ENCODE data around the gene TAF4.
A peak's percentile ranks its signal among the peaks of the same experiment; 100 is the strongest.
"Not testable (repeated sequence)": the region's sequence is repeated elsewhere in the genome, so short reads cannot be mapped to it uniquely, and the experiment has no call there.

TAF4 gene

DNA sequence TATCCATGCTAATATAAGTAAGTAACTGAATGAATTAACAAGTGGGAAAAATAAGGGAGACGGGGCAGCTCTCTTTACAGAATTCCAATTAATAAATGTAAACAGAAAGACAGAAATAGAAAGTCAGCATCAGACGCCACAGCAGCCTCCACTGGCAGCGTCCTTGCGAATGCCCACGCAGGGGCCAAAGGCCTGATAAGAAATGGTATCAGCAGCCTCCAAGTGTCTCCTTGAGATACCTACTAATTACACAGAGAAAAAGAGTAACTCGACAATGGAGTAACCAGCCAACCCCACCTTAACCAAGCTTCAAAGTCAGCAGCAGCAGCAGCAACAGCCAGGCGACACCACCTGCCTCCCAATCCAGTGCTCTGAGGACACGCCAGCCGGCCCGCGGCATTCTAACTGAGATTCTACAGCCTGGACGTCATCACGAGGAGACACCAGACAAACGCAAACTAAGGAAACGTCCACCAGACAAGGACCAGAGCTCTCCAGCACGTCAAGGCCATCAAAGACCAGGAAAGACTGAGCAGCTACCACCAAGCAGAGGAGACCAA is 78.8 kb downstream of the TAF4 start:
- no peak overlapping the region for H3K18ac ChIP-seq (ENCODE audit: low read length)
- no peak overlapping the region for H4K5ac ChIP-seq (ENCODE audit: low read length)
- H3K4me2 ChIP-seq (ENCODE audit: low read length) = no peak overlapping the region
- no peak overlapping the region for H3K9ac ChIP-seq (ENCODE audit: low read length)
- no peak overlapping the region for H3K23ac ChIP-seq (ENCODE audit: low read length)
- H2BK5ac ChIP-seq (ENCODE audit: low read length) = no peak overlapping the region
- no peaks in the 10 kb centered on the region for H3K36me3 ChIP-seq (ENCODE audit: control insufficient read depth, insufficient read depth, low read length)
- no peak overlapping the region for H2BK15ac ChIP-seq (replicated peaks; ENCODE audit: low read depth)
- H3K4me1 ChIP-seq (ENCODE audit: control insufficient read depth, low read depth, low read length) = no peaks in the 10 kb centered on the region
- no peak overlapping the region for H3K27ac ChIP-seq (ENCODE audit: low read depth, low read length)
- H3K79me1 ChIP-seq (ENCODE audit: low read length) = peaks cover 8% of the 10 kb centered on the region
- H2BK120ac ChIP-seq (ENCODE audit: low read depth, low read length) = no peak overlapping the region
- H3K4ac ChIP-seq (ENCODE audit: low read depth, low read length) = no peak overlapping the region
- H3K79me2 ChIP-seq (ENCODE audit: control insufficient read depth, insufficient read depth, low read length) = no peaks in the 10 kb centered on the region
- no peak for DNase-seq
- H3K27me3 ChIP-seq (ENCODE audit: insufficient read depth, low read length, poor library complexity) = no peaks in the 10 kb centered on the region
- no peak overlapping the region for H3K4me3 ChIP-seq (ENCODE audit: low read length)
- WGBS (ENCODE audit: extremely low coverage, insufficient coverage, low lambda C conversion rate) = no CpG with 5 or more reads among the region's 16 CpGs
- H4K8ac ChIP-seq (ENCODE audit: low read depth, low read length) = no peak overlapping the region
- H3K56ac ChIP-seq (ENCODE audit: low read length) = no peak overlapping the region
- H2AK5ac ChIP-seq (ENCODE audit: low read length) = no peak overlapping the region

DNA sequence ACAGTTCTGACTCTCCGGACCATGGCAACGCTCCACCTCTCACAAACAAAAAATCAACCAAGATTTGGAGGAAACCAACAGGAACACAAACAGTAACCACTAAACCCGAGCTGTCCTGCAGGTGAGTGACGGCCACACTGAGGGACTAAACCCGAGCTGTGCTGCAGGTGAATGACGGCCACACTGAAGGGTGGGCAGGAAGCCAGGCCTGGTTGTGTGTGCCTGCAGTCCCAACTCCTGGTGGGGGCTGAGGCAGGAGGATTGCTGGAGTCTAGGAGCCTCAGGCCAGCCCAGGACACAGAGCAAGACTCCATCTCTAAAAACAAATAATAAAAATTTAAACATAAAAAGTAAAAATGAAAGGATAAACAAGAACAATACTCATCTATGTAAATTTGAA is 80.6 kb downstream of the TAF4 start:
- Histone ChIP-seq H2BK15ac (replicated peaks; ENCODE audit: low read depth) (no peak overlapping the region), H2BK120ac (ENCODE audit: low read depth, low read length) (no peak overlapping the region), H3K23ac (ENCODE audit: low read length) (no peak overlapping the region), H3K56ac (ENCODE audit: low read length) (no peak overlapping the region), H4K8ac (ENCODE audit: low read depth, low read length) (no peak overlapping the region), H3K27ac (ENCODE audit: low read depth, low read length) (no peak overlapping the region), H3K4me1 (ENCODE audit: control insufficient read depth, low read depth, low read length) (no peaks in the 10 kb centered on the region), H2BK5ac (ENCODE audit: low read length) (no peak overlapping the region), H3K18ac (ENCODE audit: low read length) (no peak overlapping the region), H3K27me3 (ENCODE audit: insufficient read depth, low read length, poor library complexity) (no peaks in the 10 kb centered on the region), H3K4me2 (ENCODE audit: low read length) (no peak overlapping the region), H3K9ac (ENCODE audit: low read length) (no peak overlapping the region), H4K5ac (ENCODE audit: low read length) (no peak overlapping the region), H3K4me3 (ENCODE audit: low read length) (no peak overlapping the region), H3K79me1 (ENCODE audit: low read length) (peaks cover 5% of the 10 kb centered on the region), H3K79me2 (ENCODE audit: control insufficient read depth, insufficient read depth, low read length) (no peaks in the 10 kb centered on the region), H3K4ac (ENCODE audit: low read depth, low read length) (no peak overlapping the region), H2AK5ac (ENCODE audit: low read length) (no peak overlapping the region), H3K36me3 (ENCODE audit: control insufficient read depth, insufficient read depth, low read length) (no peaks in the 10 kb centered on the region)
- DNase-seq = no peak
- WGBS (ENCODE audit: extremely low coverage, insufficient coverage, low lambda C conversion rate) = no CpG with 5 or more reads among the region's 6 CpGs

DNA sequence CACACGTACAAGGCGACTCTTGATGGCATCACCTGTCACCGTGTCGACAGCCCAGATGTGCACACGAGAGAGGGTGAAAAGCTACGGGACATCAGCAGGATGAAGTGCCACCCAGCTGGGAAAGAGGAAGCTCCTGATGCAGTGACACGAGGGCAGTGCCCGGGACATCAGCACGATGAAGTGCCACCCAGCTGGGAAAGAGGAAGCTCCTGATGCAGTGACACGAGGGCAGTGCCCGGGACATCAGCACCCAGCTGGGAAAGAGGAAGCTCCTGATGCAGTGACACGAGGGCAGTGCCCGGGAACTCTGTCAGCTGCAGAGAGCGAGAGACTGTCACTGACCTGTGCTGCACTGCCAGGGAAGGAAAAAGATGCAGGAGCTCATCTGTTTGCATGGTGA is 81.2 kb downstream of the TAF4 start:
- H2AK5ac ChIP-seq (ENCODE audit: low read length); H3K9ac ChIP-seq (ENCODE audit: low read length); H3K4me2 ChIP-seq (ENCODE audit: low read length); H2BK120ac ChIP-seq (ENCODE audit: low read depth, low read length); H3K18ac ChIP-seq (ENCODE audit: low read length); H3K79me1 ChIP-seq (ENCODE audit: low read length); H3K4ac ChIP-seq (ENCODE audit: low read depth, low read length); H3K4me3 ChIP-seq (ENCODE audit: low read length); DNase-seq; H3K27ac ChIP-seq (ENCODE audit: low read depth, low read length); H2BK15ac ChIP-seq (replicated peaks; ENCODE audit: low read depth); H3K4me1 ChIP-seq (ENCODE audit: control insufficient read depth, low read depth, low read length); H3K56ac ChIP-seq (ENCODE audit: low read length); H4K8ac ChIP-seq (ENCODE audit: low read depth, low read length); H2BK5ac ChIP-seq (ENCODE audit: low read length); H3K23ac ChIP-seq (ENCODE audit: low read length); H3K27me3 ChIP-seq (ENCODE audit: insufficient read depth, low read length, poor library complexity); H3K79me2 ChIP-seq (ENCODE audit: control insufficient read depth, insufficient read depth, low read length); H4K5ac ChIP-seq (ENCODE audit: low read length); H3K36me3 ChIP-seq (ENCODE audit: control insufficient read depth, insufficient read depth, low read length): not testable (repeated sequence)
- no CpG with 5 or more reads among the region's 14 CpGs for WGBS (ENCODE audit: extremely low coverage, insufficient coverage, low lambda C conversion rate)

DNA sequence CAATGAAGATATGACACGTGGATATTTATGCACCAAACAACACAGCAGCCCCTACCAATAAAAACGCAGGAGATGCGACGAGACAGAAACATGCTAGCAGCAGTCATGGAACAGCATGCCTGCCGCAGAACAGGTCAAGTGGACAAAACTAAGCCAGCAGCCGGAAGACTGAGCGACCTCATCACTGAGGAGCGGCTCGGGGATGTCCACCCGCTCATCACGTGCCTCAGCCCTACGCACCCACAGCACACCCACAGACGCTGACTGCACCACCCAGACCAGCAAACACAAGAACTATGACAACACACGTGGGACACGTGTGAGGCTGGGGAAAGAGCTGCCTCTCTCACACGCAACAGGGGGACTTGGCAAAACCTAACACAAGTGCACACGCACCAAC is 81.7 kb downstream of the TAF4 start:
- no peak overlapping the region for H3K18ac ChIP-seq (ENCODE audit: low read length)
- no peaks in the 10 kb centered on the region for H3K79me2 ChIP-seq (ENCODE audit: control insufficient read depth, insufficient read depth, low read length)
- H4K5ac ChIP-seq (ENCODE audit: low read length) = no peak overlapping the region
- H3K4me1 ChIP-seq (ENCODE audit: control insufficient read depth, low read depth, low read length) = no peaks in the 10 kb centered on the region
- H2BK15ac ChIP-seq (replicated peaks; ENCODE audit: low read depth) = no peak overlapping the region
- H3K4ac ChIP-seq (ENCODE audit: low read depth, low read length) = no peak overlapping the region
- H3K79me1 ChIP-seq (ENCODE audit: low read length) = peaks cover 2% of the 10 kb centered on the region
- no peak overlapping the region for H4K8ac ChIP-seq (ENCODE audit: low read depth, low read length)
- no peak overlapping the region for H3K9ac ChIP-seq (ENCODE audit: low read length)
- H3K56ac ChIP-seq (ENCODE audit: low read length) = no peak overlapping the region
- WGBS (ENCODE audit: extremely low coverage, insufficient coverage, low lambda C conversion rate) = no CpG with 5 or more reads among the region's 17 CpGs
- H3K4me3 ChIP-seq (ENCODE audit: low read length) = no peak overlapping the region
- no peaks in the 10 kb centered on the region for H3K27me3 ChIP-seq (ENCODE audit: insufficient read depth, low read length, poor library complexity)
- DNase-seq = no peak
- no peak overlapping the region for H2BK120ac ChIP-seq (ENCODE audit: low read depth, low read length)
- H2AK5ac ChIP-seq (ENCODE audit: low read length) = no peak overlapping the region
- H3K27ac ChIP-seq (ENCODE audit: low read depth, low read length) = no peak overlapping the region
- no peak overlapping the region for H3K4me2 ChIP-seq (ENCODE audit: low read length)
- no peaks in the 10 kb centered on the region for H3K36me3 ChIP-seq (ENCODE audit: control insufficient read depth, insufficient read depth, low read length)
- H2BK5ac ChIP-seq (ENCODE audit: low read length) = no peak overlapping the region
- H3K23ac ChIP-seq (ENCODE audit: low read length) = no peak overlapping the region

DNA sequence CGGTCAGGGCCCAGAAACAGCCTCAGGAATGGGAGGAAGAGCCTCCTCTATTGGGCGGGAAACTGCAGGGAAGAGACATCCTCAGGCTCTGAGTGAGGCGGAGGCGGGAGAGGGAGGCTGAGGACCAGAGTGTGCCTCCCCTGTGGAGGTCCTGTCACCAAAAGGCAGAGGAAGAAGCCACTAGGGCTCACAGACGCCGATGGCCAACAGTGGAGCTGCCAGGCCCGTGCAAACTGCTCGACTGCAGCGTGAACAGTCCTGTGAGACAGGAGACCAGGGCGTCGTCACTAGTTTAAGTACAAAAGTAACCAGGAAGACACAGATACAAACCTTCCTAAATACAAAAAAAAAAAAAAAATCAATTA is 82.7 kb downstream of the TAF4 start:
- H3K4me2 ChIP-seq (ENCODE audit: low read length) = no peak overlapping the region
- no peaks in the 10 kb centered on the region for H3K4me1 ChIP-seq (ENCODE audit: control insufficient read depth, low read depth, low read length)
- H2BK120ac ChIP-seq (ENCODE audit: low read depth, low read length) = no peak overlapping the region
- H3K79me2 ChIP-seq (ENCODE audit: control insufficient read depth, insufficient read depth, low read length) = no peaks in the 10 kb centered on the region
- H3K27me3 ChIP-seq (ENCODE audit: insufficient read depth, low read length, poor library complexity) = no peaks in the 10 kb centered on the region
- H3K4ac ChIP-seq (ENCODE audit: low read depth, low read length) = no peak overlapping the region
- no peak overlapping the region for H3K27ac ChIP-seq (ENCODE audit: low read depth, low read length)
- H3K56ac ChIP-seq (ENCODE audit: low read length) = no peak overlapping the region
- H2BK5ac ChIP-seq (ENCODE audit: low read length) = no peak overlapping the region
- H3K23ac ChIP-seq (ENCODE audit: low read length) = no peak overlapping the region
- H3K4me3 ChIP-seq (ENCODE audit: low read length) = no peak overlapping the region
- no peaks in the 10 kb centered on the region for H3K36me3 ChIP-seq (ENCODE audit: control insufficient read depth, insufficient read depth, low read length)
- no CpG with 5 or more reads among the region's 11 CpGs for WGBS (ENCODE audit: extremely low coverage, insufficient coverage, low lambda C conversion rate)
- H3K79me1 ChIP-seq (ENCODE audit: low read length) = peaks cover 2% of the 10 kb centered on the region
- no peak overlapping the region for H4K8ac ChIP-seq (ENCODE audit: low read depth, low read length)
- H3K9ac ChIP-seq (ENCODE audit: low read length) = no peak overlapping the region
- no peak overlapping the region for H2BK15ac ChIP-seq (replicated peaks; ENCODE audit: low read depth)
- no peak overlapping the region for H2AK5ac ChIP-seq (ENCODE audit: low read length)
- DNase-seq = no peak
- H3K18ac ChIP-seq (ENCODE audit: low read length) = no peak overlapping the region
- no peak overlapping the region for H4K5ac ChIP-seq (ENCODE audit: low read length)

DNA sequence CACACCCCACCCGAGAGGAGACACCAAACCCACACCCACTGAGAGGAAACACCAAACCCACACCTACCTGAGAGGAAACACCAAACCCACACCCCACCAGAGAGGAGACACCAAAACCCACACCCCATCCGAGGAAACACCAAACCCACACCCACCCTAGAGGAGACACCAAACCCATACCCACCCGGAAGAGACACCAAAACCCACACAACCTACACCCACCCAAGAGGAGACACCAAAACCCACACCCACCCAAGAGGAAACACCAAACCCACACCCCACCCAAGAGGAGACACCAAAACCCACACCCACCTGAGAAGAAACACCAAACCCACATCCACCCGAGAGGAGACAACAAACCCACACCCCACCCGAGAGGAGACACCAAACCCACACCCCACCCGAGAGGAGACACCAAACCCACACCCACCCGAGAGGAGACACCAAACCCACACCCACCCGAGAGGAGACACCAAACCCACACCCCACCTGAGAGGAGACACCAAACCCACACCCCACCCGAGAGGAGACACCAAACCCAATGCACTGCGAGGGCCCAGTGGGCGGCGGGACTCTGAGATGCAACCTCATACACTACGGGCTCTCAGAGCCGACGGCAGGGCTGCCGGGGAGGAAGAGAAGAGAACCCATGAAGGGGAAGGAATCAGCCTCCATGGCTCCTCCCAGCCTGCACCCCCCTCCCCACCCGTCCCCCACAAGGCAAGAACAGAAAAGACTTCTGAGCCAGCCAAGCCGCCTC is 83.3 kb downstream of the TAF4 start:
- Histone ChIP-seq H4K8ac (ENCODE audit: low read depth, low read length) (no peak overlapping the region), H4K5ac (ENCODE audit: low read length) (no peak overlapping the region), H3K36me3 (ENCODE audit: control insufficient read depth, insufficient read depth, low read length) (no peaks in the 10 kb centered on the region), H3K9ac (ENCODE audit: low read length) (no peak overlapping the region), H3K4me1 (ENCODE audit: control insufficient read depth, low read depth, low read length) (no peaks in the 10 kb centered on the region), H3K79me1 (ENCODE audit: low read length) (peaks cover 2% of the 10 kb centered on the region), H3K56ac (ENCODE audit: low read length) (no peak overlapping the region), H3K18ac (ENCODE audit: low read length) (no peak overlapping the region), H3K23ac (ENCODE audit: low read length) (no peak overlapping the region), H3K27ac (ENCODE audit: low read depth, low read length) (no peak overlapping the region), H2BK5ac (ENCODE audit: low read length) (no peak overlapping the region), H2BK120ac (ENCODE audit: low read depth, low read length) (no peak overlapping the region), H2BK15ac (replicated peaks; ENCODE audit: low read depth) (no peak overlapping the region), H2AK5ac (ENCODE audit: low read length) (no peak overlapping the region), H3K4me3 (ENCODE audit: low read length) (no peak overlapping the region), H3K27me3 (ENCODE audit: insufficient read depth, low read length, poor library complexity) (no peaks in the 10 kb centered on the region), H3K4me2 (ENCODE audit: low read length) (no peak overlapping the region), H3K79me2 (ENCODE audit: control insufficient read depth, insufficient read depth, low read length) (no peaks in the 10 kb centered on the region), H3K4ac (ENCODE audit: low read depth, low read length) (no peak overlapping the region)
- DNase-seq = peak; percentile 36
- WGBS (ENCODE audit: extremely low coverage, insufficient coverage, low lambda C conversion rate) = no CpG with 5 or more reads among the region's 18 CpGs
